A549 (cell line): Measurements from ENCODE around the gene DGUOK. TPM values are rescaled to one million over a fixed set of nuclear protein-coding genes. Genes with fewer than 3 reads are reported as not detected.

Experiments
- ATAC-seq, 2 experiments: fragments of 200-7000 bp in 1 of 2; fragments of >200 bp in 1 of 2; cut with Nextera tagmentation in 1 of 2; cut with Tn5 transposase in 1 of 2; 3 replicates each; pipeline versions ENCODE4 v1.8.0 to v1.9.1; 2018 to 2020; ENCODE audit warnings: mild to moderate bottlenecking in 1 of 2, moderate library complexity in 1 of 2
- CTCF ChIA-PET: fragments of 300-600 bp; sonication (Branson Sonifier 250); formaldehyde crosslinking; extraction: SDS; loops from one replicate; lab custom pipeline; 2021; ENCODE audit warnings: antibody characterized with exemption, inconsistent platforms; lab: Yijun Ruan, JAX
- POLR2A ChIA-PET: fragments of 350-600 bp; formaldehyde crosslinking; extraction: SDS; loops from one replicate; lab custom pipeline; 2021; ENCODE audit warnings: antibody characterized with exemption, inconsistent platforms; lab: Yijun Ruan, JAX
- DNase-seq, 2 experiments: peaks; one replicate each; pipeline versions ENCODE4 v3.0.0 to v3.0.0-alpha.2; 2011 to 2016; ENCODE audit warnings: low read depth in 1 of 2, low spot score in 1 of 2
- FAIRE-seq: peaks from 2 replicates; lab custom pipeline; 2011; peaks lifted over from hg19 to GRCh38; lab: Jason Lieb, UNC
- H3K27ac ChIP-seq, 2 experiments: fragments of >200 bp; sonication (Bioruptor Twin); formaldehyde crosslinking; 3 replicates each; pipeline ENCODE4 v1.5.1; 2016 to 2017
- H3K4me1 ChIP-seq: fragments of >200 bp; sonication (Bioruptor Twin); formaldehyde crosslinking; 3 replicates; pipeline ENCODE4 v1.6.1; 2016
- H3K4me2 ChIP-seq: fragments of >200 bp; sonication (Bioruptor Twin); formaldehyde crosslinking; 3 replicates; pipeline ENCODE4 v1.6.1; 2016
- H3K4me3 ChIP-seq: fragments of >200 bp; sonication (Bioruptor Twin); formaldehyde crosslinking; 3 replicates; pipeline ENCODE4 v1.5.1; 2016
- H3K9me3 ChIP-seq: fragments of >200 bp; sonication (Bioruptor Twin); formaldehyde crosslinking; 3 replicates; pipeline ENCODE4 v1.6.1; 2016
- BHLHE40 ChIP-seq: IDR thresholded peaks from 2 replicates; pipeline ENCODE4 v1.6.1; 2012; ENCODE audit warnings: low read depth, low read length, inconsistent platforms
- CEBPB ChIP-seq, 2 experiments: fragments of >200 bp in 1 of 2; sonication (Bioruptor Twin) in 1 of 2; formaldehyde crosslinking in 1 of 2; IDR thresholded peaks; 2 replicates each; pipeline ENCODE4 v1.6.1; 2012 to 2016
- CHD2 ChIP-seq: fragments of 150-350 bp; IDR thresholded peaks from 2 replicates; pipeline ENCODE4 v1.6.1; 2014; ENCODE audit warnings: low read length; ENCODE audit not compliant: partially characterized antibody
- EHF ChIP-seq: fragments of 250-450 bp; sonication (Bioruptor Pico); IDR thresholded peaks from 2 replicates; pipeline ENCODE4 v1.5.0; 2020; ENCODE audit warnings: mild to moderate bottlenecking
- FOSB ChIP-seq: fragments of 250-450 bp; sonication (Bioruptor Pico); IDR thresholded peaks from 2 replicates; pipeline ENCODE4 v1.5.0; 2020; ENCODE audit warnings: mild to moderate bottlenecking, moderate library complexity
- FOXS1 ChIP-seq: fragments of 250-450 bp; sonication (Bioruptor Pico); IDR thresholded peaks from 2 replicates; pipeline ENCODE4 v1.5.0; 2020; ENCODE audit warnings: mild to moderate bottlenecking, moderate library complexity
- HDAC2 ChIP-seq: fragments of 200-600 bp; sonication (generic); IDR thresholded peaks from 2 replicates; pipeline ENCODE4 v1.6.1; 2016
- HEYL ChIP-seq: fragments of 250-450 bp; sonication (Bioruptor Pico); IDR thresholded peaks from 2 replicates; pipeline ENCODE4 v1.8.0; 2021; ENCODE audit warnings: mild to moderate bottlenecking, moderate library complexity
- HOXB13 ChIP-seq: fragments of 250-450 bp; sonication (Bioruptor Pico); IDR thresholded peaks from 2 replicates; pipeline ENCODE4 v1.5.0; 2020; ENCODE audit warnings: low read depth, mild to moderate bottlenecking, moderate library complexity
- NFE2L2 ChIP-seq: fragments of 150-350 bp; conservative IDR thresholded peaks from 2 replicates; pipeline ENCODE4 v1.6.1; 2014; ENCODE audit warnings: low read length
- POLR2A ChIP-seq: IDR thresholded peaks from 2 replicates; pipeline ENCODE4 v1.6.1; 2012; ENCODE audit warnings: mild to moderate bottlenecking, low read length
- RFX5 ChIP-seq: fragments of 450-650 bp; IDR thresholded peaks from 2 replicates; pipeline ENCODE4 v1.7.1; 2014; ENCODE audit warnings: antibody characterized with exemption, mild to moderate bottlenecking, moderate library complexity
- SMC3 ChIP-seq: fragments of >200 bp; sonication (Bioruptor Twin); formaldehyde crosslinking; IDR thresholded peaks from 3 replicates; pipeline ENCODE4 v1.6.1; 2018; ENCODE audit warnings: inconsistent platforms
- SREBF2 ChIP-seq: fragments of 450-650 bp; IDR thresholded peaks from 2 replicates; pipeline ENCODE4 v1.6.1; 2014; ENCODE audit warnings: mild to moderate bottlenecking, moderate library complexity
- TP53 ChIP-seq: fragments of 250-450 bp; sonication (Bioruptor Pico); IDR thresholded peaks from 2 replicates; pipeline ENCODE4 v1.5.0; 2021; ENCODE audit warnings: mild to moderate bottlenecking, moderate library complexity
- ZC3H11A ChIP-seq: fragments of 450-650 bp; IDR thresholded peaks from 2 replicates; pipeline ENCODE4 v1.6.1; 2014; ENCODE audit warnings: antibody characterized with exemption, mild to moderate bottlenecking
- ZFP36 ChIP-seq: fragments of 450-650 bp; IDR thresholded peaks from 2 replicates; pipeline ENCODE4 v1.6.1; 2014; ENCODE audit warnings: borderline replicate concordance; ENCODE audit not compliant: partially characterized antibody
- ZNF302 ChIP-seq: fragments of 250-450 bp; sonication (Bioruptor Pico); IDR thresholded peaks from 2 replicates; pipeline ENCODE4 v1.9.0; 2021; ENCODE audit warnings: inconsistent platforms, mild to moderate bottlenecking, moderate library complexity
- ZSCAN20 ChIP-seq: fragments of 250-450 bp; sonication (Bioruptor Pico); IDR thresholded peaks from 2 replicates; pipeline ENCODE4 v1.8.0; 2022; ENCODE audit warnings: mild to moderate bottlenecking, moderate library complexity
- WGBS: methylation state at CpG from one replicate; pipeline ENCODE4 v1.1.6; 2017; ENCODE audit errors: missing lambda C conversion rate; 5-methylcytosine and 5-hydroxymethylcytosine counted together
- polyA plus RNA-seq, 4 experiments: library from polyadenylated mRNA; depleted of rRNA in 3 of 4; stranded (reverse); fragments of >200 nt; fragmentation: RNase III in 1 of 4; extraction: RNeasy Plus Mini Kit Qiagen cat#74134 plus additional on column Dnase treatment in 1 of 4; gene quantifications; 2 replicates in 3 of 4; 3 replicates in 1 of 4; pipeline ENCODE4 v1.2.3, GENCODE V29; 2011 to 2017
- TF ChIP-seq, protein P1 (sequence below): fragments of 200-600 bp; sonication (generic); IDR thresholded peaks from 2 replicates; pipeline ENCODE4 v1.6.1; 2016; ENCODE audit warnings: antibody characterized with exemption, mild to moderate bottlenecking, moderate library complexity
- TF ChIP-seq, protein P2 (sequence below): fragments of >200 bp; sonication (Bioruptor Twin); formaldehyde crosslinking; IDR thresholded peaks from 2 replicates; pipeline ENCODE4 v1.6.1; 2016
- TF ChIP-seq, protein P3 (sequence below): fragments of 250-450 bp; sonication (Bioruptor Pico); IDR thresholded peaks from 2 replicates; pipeline ENCODE4 v1.5.0; 2021; ENCODE audit warnings: mild to moderate bottlenecking, moderate library complexity, borderline replicate concordance

Gene DGUOK
- polyA plus RNA-seq, 2 of the 4 experiments (the other 2 are of a cell fraction) = 128 to 145 TPM

DNA sequence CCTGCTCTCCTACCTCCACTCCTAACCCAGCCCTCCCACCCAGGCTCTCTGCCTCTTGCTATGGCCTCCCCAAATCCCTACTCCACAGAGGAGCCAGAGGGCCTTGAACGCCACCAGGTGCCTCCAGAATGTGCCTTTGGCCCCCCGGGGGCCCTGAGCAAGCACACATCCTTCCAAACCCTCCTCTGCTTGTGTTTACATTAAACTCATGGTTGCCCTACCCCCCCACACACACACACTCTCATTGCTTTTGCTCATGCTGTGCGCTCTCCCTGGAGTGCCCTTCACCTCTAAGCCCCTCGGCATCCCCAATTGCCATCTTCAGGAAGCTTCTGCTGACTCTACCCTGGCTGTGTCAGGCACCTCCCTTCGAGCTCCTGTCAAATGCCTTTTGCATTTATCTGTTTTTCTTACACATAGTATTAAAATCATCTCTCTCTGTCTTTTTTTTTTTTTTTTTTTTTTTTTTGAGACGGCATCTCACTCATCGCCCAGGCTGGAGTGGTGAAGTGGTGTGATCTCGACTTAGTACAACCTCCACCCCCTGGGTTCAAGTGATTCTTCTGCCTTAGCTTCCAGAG, 41.8 kb downstream of the DGUOK start:
- Histone ChIP-seq H3K4me3 (no peak overlapping the region), H3K27ac (no peak overlapping the region), H3K9me3 (no peaks in the 10 kb centered on the region), H3K4me1 (peaks cover 10% of the 10 kb centered on the region; the same call in 2 of the 3 replicates), H3K4me2 (no peak overlapping the region)
- no peak for FAIRE-seq
- ChIA-PET POLR2A (no interaction called here), CTCF (interaction anchor here (0.6 to 1.5 kb wide), 2 partner anchors 17 to 33 kb away, joined by 3 to 4 read pairs; no protein-coding TSS in a partner anchor)
- TF ChIP-seq HEYL (CRISPR knock-in tag) = no peak
- no peak for TF ChIP-seq ZC3H11A
- no peak for TF ChIP-seq ZSCAN20 (CRISPR knock-in tag)
- no peak for TF ChIP-seq FOXS1
- TF ChIP-seq BHLHE40 = no peak
- no peak for TF ChIP-seq ZNF302 (CRISPR knock-in tag)
- TF ChIP-seq RFX5 = no peak
- ATAC-seq = no peak
- no peak for DNase-seq
- WGBS = 75% methylated on average over 8 of the region's 8 CpGs

DNA sequence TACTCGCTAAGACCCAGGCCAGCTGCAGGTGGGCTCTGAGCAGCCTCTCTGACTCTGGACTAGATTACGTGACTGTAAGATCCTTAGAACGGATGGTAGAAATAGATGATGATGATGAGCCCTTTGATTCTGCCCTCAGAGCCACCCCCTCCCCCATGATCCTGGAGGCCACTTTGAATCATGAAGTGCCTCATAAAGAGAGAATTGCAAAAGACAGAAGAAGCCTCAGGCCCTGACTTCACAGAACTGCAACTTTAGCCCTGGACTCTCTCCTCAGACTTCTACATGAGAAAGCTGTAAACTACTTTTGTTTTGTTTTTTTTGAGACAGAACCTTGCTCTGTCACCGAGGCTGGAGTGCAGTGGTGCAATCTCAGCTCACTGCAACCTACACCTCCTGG, 42.7 kb downstream of the DGUOK start:
- FAIRE-seq (no peak), DNase-seq (no peak)

DNA sequence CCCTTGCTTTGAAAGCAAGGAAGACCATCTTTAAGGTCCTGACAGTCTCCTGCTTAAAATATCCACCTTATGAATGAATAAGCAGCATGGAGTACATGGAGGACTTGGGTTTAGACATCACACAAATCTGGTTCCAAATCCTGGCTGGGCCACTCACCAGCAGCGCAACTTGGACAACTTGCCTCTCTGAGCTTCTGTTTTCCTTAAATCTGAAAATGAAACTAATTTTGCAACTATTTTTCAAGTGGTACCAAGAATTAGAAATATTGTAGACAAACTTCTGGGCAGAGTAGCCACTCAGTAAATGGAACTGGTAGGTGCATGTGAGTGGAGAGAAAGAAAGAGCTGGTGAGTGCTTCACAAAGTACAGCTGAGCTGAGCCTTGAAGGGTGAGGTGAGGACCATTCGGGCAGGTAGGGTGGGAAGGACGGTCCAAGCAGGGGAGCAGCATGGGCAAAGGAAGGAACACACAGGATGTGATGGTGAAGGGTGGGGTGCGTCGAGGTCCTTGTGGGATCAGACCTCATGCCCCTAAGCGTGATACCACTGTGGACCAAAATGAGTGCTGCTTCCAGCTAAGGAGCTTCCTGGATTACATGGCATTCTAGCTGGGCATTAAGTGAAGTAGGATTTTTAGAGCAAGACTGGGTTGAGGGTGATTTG, 43.6 kb downstream of the DGUOK start:
- 91% methylated on average over 6 of the region's 6 CpGs for WGBS
- no peak for ATAC-seq
- H3K27ac ChIP-seq = peak overlapping the region in 1 of 2 experiments; percentile 37; a peak in 1 of 6 replicates
- TF ChIP-seq RFX5 = no peak
- no peak for TF ChIP-seq HOXB13 (CRISPR knock-in tag)
- TF ChIP-seq CEBPB (IDR thresholded peaks at IDR 0.05) = no peak
- TF ChIP-seq, protein P1, sequence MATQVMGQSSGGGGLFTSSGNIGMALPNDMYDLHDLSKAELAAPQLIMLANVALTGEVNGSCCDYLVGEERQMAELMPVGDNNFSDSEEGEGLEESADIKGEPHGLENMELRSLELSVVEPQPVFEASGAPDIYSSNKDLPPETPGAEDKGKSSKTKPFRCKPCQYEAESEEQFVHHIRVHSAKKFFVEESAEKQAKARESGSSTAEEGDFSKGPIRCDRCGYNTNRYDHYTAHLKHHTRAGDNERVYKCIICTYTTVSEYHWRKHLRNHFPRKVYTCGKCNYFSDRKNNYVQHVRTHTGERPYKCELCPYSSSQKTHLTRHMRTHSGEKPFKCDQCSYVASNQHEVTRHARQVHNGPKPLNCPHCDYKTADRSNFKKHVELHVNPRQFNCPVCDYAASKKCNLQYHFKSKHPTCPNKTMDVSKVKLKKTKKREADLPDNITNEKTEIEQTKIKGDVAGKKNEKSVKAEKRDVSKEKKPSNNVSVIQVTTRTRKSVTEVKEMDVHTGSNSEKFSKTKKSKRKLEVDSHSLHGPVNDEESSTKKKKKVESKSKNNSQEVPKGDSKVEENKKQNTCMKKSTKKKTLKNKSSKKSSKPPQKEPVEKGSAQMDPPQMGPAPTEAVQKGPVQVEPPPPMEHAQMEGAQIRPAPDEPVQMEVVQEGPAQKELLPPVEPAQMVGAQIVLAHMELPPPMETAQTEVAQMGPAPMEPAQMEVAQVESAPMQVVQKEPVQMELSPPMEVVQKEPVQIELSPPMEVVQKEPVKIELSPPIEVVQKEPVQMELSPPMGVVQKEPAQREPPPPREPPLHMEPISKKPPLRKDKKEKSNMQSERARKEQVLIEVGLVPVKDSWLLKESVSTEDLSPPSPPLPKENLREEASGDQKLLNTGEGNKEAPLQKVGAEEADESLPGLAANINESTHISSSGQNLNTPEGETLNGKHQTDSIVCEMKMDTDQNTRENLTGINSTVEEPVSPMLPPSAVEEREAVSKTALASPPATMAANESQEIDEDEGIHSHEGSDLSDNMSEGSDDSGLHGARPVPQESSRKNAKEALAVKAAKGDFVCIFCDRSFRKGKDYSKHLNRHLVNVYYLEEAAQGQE = no peak
- no peak for TF ChIP-seq BHLHE40
- TF ChIP-seq, protein P2, sequence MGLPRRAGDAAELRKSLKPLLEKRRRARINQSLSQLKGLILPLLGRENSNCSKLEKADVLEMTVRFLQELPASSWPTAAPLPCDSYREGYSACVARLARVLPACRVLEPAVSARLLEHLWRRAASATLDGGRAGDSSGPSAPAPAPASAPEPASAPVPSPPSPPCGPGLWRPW = no peak
- no peak for TF ChIP-seq EHF
- TF ChIP-seq ZSCAN20 (CRISPR knock-in tag) = no peak
- TF ChIP-seq FOSB (CRISPR knock-in tag) = no peak
- no peak for TF ChIP-seq ZFP36
- no peak for TF ChIP-seq POLR2A
- no peak for TF ChIP-seq SREBF2
- TF ChIP-seq, protein P3, sequence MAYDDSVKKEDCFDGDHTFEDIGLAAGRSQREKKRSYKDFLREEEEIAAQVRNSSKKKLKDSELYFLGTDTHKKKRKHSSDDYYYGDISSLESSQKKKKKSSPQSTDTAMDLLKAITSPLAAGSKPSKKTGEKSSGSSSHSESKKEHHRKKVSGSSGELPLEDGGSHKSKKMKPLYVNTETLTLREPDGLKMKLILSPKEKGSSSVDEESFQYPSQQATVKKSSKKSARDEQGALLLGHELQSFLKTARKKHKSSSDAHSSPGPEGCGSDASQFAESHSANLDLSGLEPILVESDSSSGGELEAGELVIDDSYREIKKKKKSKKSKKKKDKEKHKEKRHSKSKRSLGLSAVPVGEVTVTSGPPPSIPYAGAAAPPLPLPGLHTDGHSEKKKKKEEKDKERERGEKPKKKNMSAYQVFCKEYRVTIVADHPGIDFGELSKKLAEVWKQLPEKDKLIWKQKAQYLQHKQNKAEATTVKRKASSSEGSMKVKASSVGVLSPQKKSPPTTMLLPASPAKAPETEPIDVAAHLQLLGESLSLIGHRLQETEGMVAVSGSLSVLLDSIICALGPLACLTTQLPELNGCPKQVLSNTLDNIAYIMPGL (CRISPR knock-in tag) = no peak
- TF ChIP-seq NFE2L2 = no peak
- no peak for TF ChIP-seq SMC3
- TF ChIP-seq TP53 (CRISPR knock-in tag) = no peak
- no peak for TF ChIP-seq HDAC2
- no peak overlapping the region for H3K4me3 ChIP-seq
- H3K4me2 ChIP-seq = no peak overlapping the region
- H3K9me3 ChIP-seq = no peaks in the 10 kb centered on the region
- POLR2A ChIA-PET = no interaction called here
- no peak for DNase-seq
- no peak for FAIRE-seq
- peaks cover 10% of the 10 kb centered on the region; the same call in 2 of the 3 replicates for H3K4me1 ChIP-seq
- CTCF ChIA-PET = interaction anchor here (0.7 to 0.8 kb wide), 2 partner anchors 104 to 146 kb away, joined by 3 read pairs; no protein-coding TSS in a partner anchor

More for the DNA sequence above, 42.7 kb downstream of the DGUOK start:
- ATAC-seq = no peak
- Histone ChIP-seq H3K4me2 (no peak overlapping the region), H3K27ac (no peak overlapping the region), H3K4me1 (peaks cover 10% of the 10 kb centered on the region; the same call in 2 of the 3 replicates), H3K9me3 (no peaks in the 10 kb centered on the region), H3K4me3 (no peak overlapping the region)
- CTCF ChIA-PET = no interaction called here
- no peak for TF ChIP-seq CHD2
- no peak for TF ChIP-seq EHF
- TF ChIP-seq HDAC2 = no peak
- POLR2A ChIA-PET = no interaction called here
- WGBS = 73% methylated on average over 4 of the region's 4 CpGs
